HUDEP-2 (cell line): Measurements from ENCODE around the gene NPC1L1.

Experiments
- DNase-seq, 76 experiments: peaks; one replicate each; lab custom pipeline; 2025; ENCODE audit not compliant: unreplicated experiment in 76 of 76; lab: John Stamatoyannopoulos, UW

NPC1L1 gene

GRCh38 chr7:44538798-44539668 is 2.1 kb downstream of the NPC1L1 start:
- DNase-seq = peak in 1 of 76 experiments; percentile 31

GRCh38 chr7:44538093-44538797 is 2.9 kb downstream of the NPC1L1 start:
- no peak for DNase-seq

GRCh38 chr7:44537442-44537841 is 3.7 kb downstream of the NPC1L1 start:
- DNase-seq = no peak

GRCh38 chr7:44536090-44536489 is 5.0 kb downstream of the NPC1L1 start:
- DNase-seq = no peak

- no peak for DNase-seq
These were observed 5.6 kb downstream of the NPC1L1 start for GRCh38 chr7:44535348-44536064.

- peak in 63 of 76 experiments; percentile 4 to 73 (median 39) for DNase-seq
These were observed 6.6 kb downstream of the NPC1L1 start for GRCh38 chr7:44534501-44534900.

GRCh38 chr7:44534087-44534486 is 7.0 kb downstream of the NPC1L1 start:
- DNase-seq = no peak

- DNase-seq = peak in 3 of 76 experiments; percentile 5 to 34 (median 20)
These were observed 7.7 kb downstream of the NPC1L1 start for GRCh38 chr7:44533301-44534055.

- no peak for DNase-seq
These were observed 9.4 kb downstream of the NPC1L1 start for GRCh38 chr7:44531421-44532380.

- DNase-seq = peak in 23 of 76 experiments; percentile 1 to 50 (median 18)
These were observed 10.1 kb downstream of the NPC1L1 start for GRCh38 chr7:44530990-44531389.

GRCh38 chr7:44524811-44525388 is 16.2 kb downstream of the NPC1L1 start:
- no peak for DNase-seq

GRCh38 chr7:44522315-44522714 is 18.8 kb downstream of the NPC1L1 start:
- no peak for DNase-seq

GRCh38 chr7:44521347-44522095 is 19.6 kb downstream of the NPC1L1 start:
- no peak for DNase-seq

GRCh38 chr7:44520574-44520973 is 20.6 kb downstream of the NPC1L1 start:
- DNase-seq = no peak

GRCh38 chr7:44519546-44519945 is 21.6 kb downstream of the NPC1L1 start:
- no peak for DNase-seq

GRCh38 chr7:44518761-44519160 is 22.4 kb downstream of the NPC1L1 start:
- no peak for DNase-seq

GRCh38 chr7:44517175-44517574 is 24.0 kb downstream of the NPC1L1 start:
- DNase-seq = no peak

- DNase-seq = no peak
These were observed 25.4 kb downstream of the NPC1L1 start for GRCh38 chr7:44515590-44516268.
